Measurements from ENCODE around the gene CCDC50.

The CCDC50 gene

GRCh38 chr3:191432162-191432561, 103.0 kb downstream of the CCDC50 start:
- no peak for DNase-seq

- no peak for DNase-seq
Measured at GRCh38 chr3:191434024-191434423, 104.8 kb downstream of the CCDC50 start.

- no peak for DNase-seq
Measured at GRCh38 chr3:191435981-191436380, 106.8 kb downstream of the CCDC50 start.

- no peak for DNase-seq
Measured at GRCh38 chr3:191438150-191438814, 109.1 kb downstream of the CCDC50 start.

- DNase-seq, result no peak
Measured at GRCh38 chr3:191440532-191440931, 111.3 kb downstream of the CCDC50 start.

GRCh38 chr3:191441687-191442086, 112.5 kb downstream of the CCDC50 start:
- no peak for DNase-seq

- no peak for DNase-seq
Measured at GRCh38 chr3:191444569-191444968, 115.4 kb downstream of the CCDC50 start.

Data from activated CD4-positive, alpha-beta T cell treated with anti-CD3 and anti-CD28 coated beads, Interleukin-2, amount 50 U/mL, for 4 hours (primary cell).